ENCODE measurements around the gene CELF4.

DNA sequence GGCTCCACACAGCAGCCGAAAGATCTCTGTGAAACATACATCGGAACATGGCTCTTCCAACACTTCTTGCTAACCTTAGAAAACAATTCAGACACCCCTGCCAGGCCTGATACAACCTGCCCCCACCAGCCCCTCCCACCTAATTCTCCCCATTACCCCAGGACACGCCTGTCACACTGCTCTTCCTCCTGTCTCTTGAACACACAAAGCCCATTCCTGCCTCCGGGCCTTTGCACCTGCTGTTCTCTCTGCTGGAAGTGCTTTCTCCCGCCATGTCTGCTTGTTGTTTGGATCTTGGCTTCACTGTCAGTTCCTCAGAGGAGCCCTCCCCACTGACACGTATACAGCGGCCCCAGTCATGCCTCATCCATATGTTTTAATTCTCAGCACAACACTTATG lies 24.1 kb downstream of the CELF4 start:
- TF ChIP-seq EZH2 (IDR thresholded peaks at IDR 0.05; ENCODE audit: insufficient read depth, poor library complexity, severe bottlenecking) = no peak
- TF ChIP-seq EZH2phosphoT487 (IDR thresholded peaks at IDR 0.05; ENCODE audit: insufficient read depth, low read depth) = no peak

Measured in GM23248 (cell line).